WTC11 (cell line): ENCODE data around the gene ELFN2. TPM values are rescaled to one million over a fixed set of nuclear protein-coding genes. Genes with fewer than 3 reads are reported as not detected.
A peak's percentile ranks its signal among the peaks of the same experiment; 100 is the strongest.

Source experiments
- ATAC-seq: fragments of 200-7000 bp; cut with Tn5 transposase; 2 replicates; pipeline ENCODE4 v1.10.0; 2021; ENCODE audit warnings: mild to moderate bottlenecking, moderate library complexity
- Bru-seq: library from RNA; stranded (reverse); fragments of 400-500 nt; gene quantifications from one replicate; lab custom pipeline; 2021; lab: Mats Ljungman, UMichigan
- CTCF ChIA-PET: fragments of 300-600 bp; sonication (Branson Sonifier 250); formaldehyde crosslinking; loops from one replicate; lab custom pipeline; 2021; ENCODE audit warnings: antibody characterized with exemption; lab: Charles Lee
- POLR2A ChIA-PET: fragments of 350-600 bp; sonication (Branson Sonifier 250); formaldehyde crosslinking; loops from one replicate; lab custom pipeline; 2021; ENCODE audit warnings: antibody characterized with exemption; lab: Charles Lee
- DNase-seq: peaks from one replicate; pipeline ENCODE4 v3.0.0; 2021; ENCODE audit warnings: low spot score
- H3K27ac Mint-ChIP-seq: 2 replicates; pipeline ENCODE4 v1.8.0; 2021; ENCODE audit warnings: mixed read lengths
- H3K27me3 Mint-ChIP-seq: 2 replicates; pipeline ENCODE4 v1.8.0; 2021; ENCODE audit warnings: low read depth, mild to moderate bottlenecking, moderate library complexity, mixed read lengths
- H3K36me3 Mint-ChIP-seq: 2 replicates; pipeline ENCODE4 v1.8.0; 2021; ENCODE audit warnings: mixed read lengths
- H3K4me1 Mint-ChIP-seq: 2 replicates; pipeline ENCODE4 v1.8.0; 2022; ENCODE audit warnings: mixed read lengths
- H3K4me3 Mint-ChIP-seq: 2 replicates; pipeline ENCODE4 v1.8.0; 2021; ENCODE audit warnings: mild to moderate bottlenecking, moderate library complexity, mixed read lengths
- H3K9me3 Mint-ChIP-seq: 2 replicates; pipeline ENCODE4 v1.8.0; 2021; ENCODE audit warnings: mixed read lengths
- ARID4B ChIP-seq: sonication (generic); formaldehyde crosslinking; IDR thresholded peaks from 2 replicates; pipeline ENCODE4 v1.8.0; 2023; ENCODE audit warnings: missing genetic modification reagents, mild to moderate bottlenecking, borderline replicate concordance
- ELF4 ChIP-seq: sonication (generic); formaldehyde crosslinking; IDR thresholded peaks from 2 replicates; pipeline ENCODE4 v1.8.1; 2022; ENCODE audit warnings: low read depth, mild to moderate bottlenecking, moderate library complexity, missing genetic modification reagents
- EMX1 ChIP-seq: fragments of 250-450 bp; sonication (Bioruptor Pico); IDR thresholded peaks from 2 replicates; pipeline ENCODE4 v1.8.0; 2021; ENCODE audit warnings: mild to moderate bottlenecking
- FOXP1 ChIP-seq: sonication (generic); formaldehyde crosslinking; IDR thresholded peaks from 2 replicates; pipeline ENCODE4 v1.8.0; 2022; ENCODE audit warnings: missing genetic modification reagents, mild to moderate bottlenecking, moderate library complexity, borderline replicate concordance
- RELA ChIP-seq: sonication (generic); formaldehyde crosslinking; IDR thresholded peaks from 2 replicates; pipeline ENCODE4 v1.8.1; 2022; ENCODE audit warnings: missing genetic modification reagents, mild to moderate bottlenecking, borderline replicate concordance
- ZBTB21 ChIP-seq: sonication (generic); formaldehyde crosslinking; IDR thresholded peaks from 2 replicates; pipeline ENCODE4 v1.8.1; 2023; ENCODE audit warnings: mild to moderate bottlenecking, missing genetic modification reagents, borderline replicate concordance
- ZBTB43 ChIP-seq: sonication (generic); formaldehyde crosslinking; IDR thresholded peaks from 2 replicates; pipeline ENCODE4 v1.8.1; 2023; ENCODE audit warnings: mild to moderate bottlenecking, missing genetic modification reagents
- ZNF219 ChIP-seq: sonication (generic); formaldehyde crosslinking; IDR thresholded peaks from 2 replicates; pipeline ENCODE4 v1.8.0; 2023; ENCODE audit warnings: missing genetic modification reagents, mild to moderate bottlenecking, borderline replicate concordance
- ZNF317 ChIP-seq: sonication (generic); formaldehyde crosslinking; IDR thresholded peaks from 2 replicates; pipeline ENCODE4 v1.8.1; 2023; ENCODE audit warnings: low read depth, mild to moderate bottlenecking, moderate library complexity, missing genetic modification reagents, borderline replicate concordance
- long read RNA-seq, 3 experiments: library from RNA in 1 of 3; library from capped mRNA in 1 of 3; library from polyadenylated mRNA in 1 of 3; unstranded in 2 of 3; stranded (forward) in 1 of 3; transcript quantifications; one replicate each; pipeline ENCODE4 v2.0.0, GENCODE V29; 2021
- total RNA-seq: library from RNA; stranded (reverse); gene quantifications from 3 replicates; pipeline ENCODE4 v1.2.3, GENCODE V29; 2021
- TF ChIP-seq, protein P1 (sequence below): sonication (generic); formaldehyde crosslinking; conservative IDR thresholded peaks from 2 replicates; pipeline ENCODE4 v1.8.1; 2023; ENCODE audit warnings: mild to moderate bottlenecking, low read depth, missing genetic modification reagents, moderate library complexity

The ELFN2 gene
- total RNA-seq (0.87 to 1.8 TPM (median 1.5 TPM) in 3 replicates), Bru-seq, nascent RNA (percentile 24 among the genes with signal in this experiment)
- long read RNA-seq, experiment 1, partial matches to known transcripts: 0 of 2 reads
- long read RNA-seq, experiment 1, other reads (novel, unspliced or antisense): 2 of 2 reads
- long read RNA-seq, experiment 2: 0 reads
- long read RNA-seq, experiment 3: 0 reads

- Mint-ChIP-seq H3K36me3 (no peaks in the 10 kb centered on the region), H3K27me3 (peaks cover 52% of the 10 kb centered on the region), H3K4me3 (peak within 1 kb of the TSS; percentile 62), H3K4me1 (peaks cover 15% of the 10 kb centered on the region), H3K27ac (no peak within 1 kb of the TSS), H3K9me3 (no peaks in the 10 kb centered on the region)
- POLR2A ChIA-PET: no interaction called here
- DNase-seq (peak; percentile 36), ATAC-seq (no peak; the same call in 1 of the 2 replicates)
- CTCF ChIA-PET: interaction anchor here (0.6 to 2.0 kb wide), 4 partner anchors 46 to 95 kb away, joined by 3 to 13 read pairs (median 4); no protein-coding TSS in a partner anchor
- TF ChIP-seq ZNF317 (CRISPR knock-in tag) (no peak), ZBTB43 (CRISPR knock-in tag) (peak; percentile 23; the same call in 1 of the 2 replicates), ZNF219 (CRISPR knock-in tag) (0 out of 2 replicates have a peak, but pooled peaks have one; percentile 33), FOXP1 (0 out of 2 replicates have a peak, but pooled peaks have one; percentile 36)
Measured at GRCh38 chr22:37427135-37427710, at the start of gene ELFN2. Gene ELFN2 (minus strand): TSS chr22:37427479. CDS start chr22:37375534, 51,945 bp downstream.

- ChIA-PET CTCF (interaction anchor here (0.6 to 2.7 kb wide), 4 partner anchors 23 to 116 kb away, joined by 3 to 10 read pairs (median 4); no protein-coding TSS in a partner anchor), POLR2A (no interaction called here)
- Mint-ChIP-seq H3K4me1 (0 out of 2 replicates have a peak, but pooled peaks cover 3% of the 10 kb centered on the region), H3K4me3 (no peak overlapping the region), H3K27me3 (no peaks in the 10 kb centered on the region; the same call in 1 of the 2 replicates), H3K9me3 (no peaks in the 10 kb centered on the region), H3K27ac (no peak overlapping the region)
- DNase-seq: no peak
- ATAC-seq: no peak
- TF ChIP-seq ARID4B (no peak), EMX1 (no peak), ELF4 (CRISPR knock-in tag) (no peak), RELA (CRISPR knock-in tag) (no peak), ZBTB21 (CRISPR knock-in tag) (no peak)
- TF ChIP-seq, protein P1, sequence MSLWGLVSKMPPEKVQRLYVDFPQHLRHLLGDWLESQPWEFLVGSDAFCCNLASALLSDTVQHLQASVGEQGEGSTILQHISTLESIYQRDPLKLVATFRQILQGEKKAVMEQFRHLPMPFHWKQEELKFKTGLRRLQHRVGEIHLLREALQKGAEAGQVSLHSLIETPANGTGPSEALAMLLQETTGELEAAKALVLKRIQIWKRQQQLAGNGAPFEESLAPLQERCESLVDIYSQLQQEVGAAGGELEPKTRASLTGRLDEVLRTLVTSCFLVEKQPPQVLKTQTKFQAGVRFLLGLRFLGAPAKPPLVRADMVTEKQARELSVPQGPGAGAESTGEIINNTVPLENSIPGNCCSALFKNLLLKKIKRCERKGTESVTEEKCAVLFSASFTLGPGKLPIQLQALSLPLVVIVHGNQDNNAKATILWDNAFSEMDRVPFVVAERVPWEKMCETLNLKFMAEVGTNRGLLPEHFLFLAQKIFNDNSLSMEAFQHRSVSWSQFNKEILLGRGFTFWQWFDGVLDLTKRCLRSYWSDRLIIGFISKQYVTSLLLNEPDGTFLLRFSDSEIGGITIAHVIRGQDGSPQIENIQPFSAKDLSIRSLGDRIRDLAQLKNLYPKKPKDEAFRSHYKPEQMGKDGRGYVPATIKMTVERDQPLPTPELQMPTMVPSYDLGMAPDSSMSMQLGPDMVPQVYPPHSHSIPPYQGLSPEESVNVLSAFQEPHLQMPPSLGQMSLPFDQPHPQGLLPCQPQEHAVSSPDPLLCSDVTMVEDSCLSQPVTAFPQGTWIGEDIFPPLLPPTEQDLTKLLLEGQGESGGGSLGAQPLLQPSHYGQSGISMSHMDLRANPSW (CRISPR knock-in tag): no peak
- TF ChIP-seq, all 79 proteins: peak for 0
- no peaks in the 10 kb centered on the region for H3K36me3 Mint-ChIP-seq
Measured at GRCh38 chr22:37476389-37477329, 49.4 kb upstream of the ELFN2 start.
